GM12864 (cell line): ENCODE measurements around the gene NUP107.

ENCODE experiments used
- DNase-seq: peaks from one replicate; pipeline ENCODE4 v3.0.0-alpha.2; 2011; ENCODE audit warnings: low read depth
- H3K4me3 ChIP-seq: 2 replicates; pipeline ENCODE4 v1.5.1; 2011; ENCODE audit warnings: mild to moderate bottlenecking, low read depth, low read length, control low read depth
- TF ChIP-seq, protein P1 (sequence below): IDR thresholded peaks from 2 replicates; pipeline ENCODE4 v1.5.1; 2011; ENCODE audit warnings: low read depth, mild to moderate bottlenecking, moderate library complexity, low read length, control low read depth, inconsistent platforms; ENCODE audit errors: missing control alignments

The NUP107 gene

DNA sequence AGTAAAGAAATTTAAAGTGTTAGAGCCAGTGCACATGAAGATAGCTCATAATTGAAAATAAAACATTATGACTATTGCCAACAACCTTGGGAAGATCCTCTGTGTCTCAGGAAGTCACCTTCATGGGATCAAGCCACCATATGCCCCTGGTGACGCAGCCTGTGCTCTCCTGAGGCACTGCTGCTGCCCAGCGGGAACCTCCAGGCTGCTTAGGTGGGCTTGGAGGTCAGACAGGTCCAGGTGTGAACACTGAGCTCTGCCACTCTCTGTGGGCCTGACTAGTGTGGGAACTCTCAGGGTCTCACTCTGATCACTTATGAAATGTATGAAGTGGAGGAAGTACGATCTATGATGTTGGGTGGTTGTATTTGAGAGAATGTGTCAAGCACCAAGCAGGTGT lies 75.9 kb downstream of the NUP107 start:
- DNase-seq: no peak
- TF ChIP-seq, protein P1, sequence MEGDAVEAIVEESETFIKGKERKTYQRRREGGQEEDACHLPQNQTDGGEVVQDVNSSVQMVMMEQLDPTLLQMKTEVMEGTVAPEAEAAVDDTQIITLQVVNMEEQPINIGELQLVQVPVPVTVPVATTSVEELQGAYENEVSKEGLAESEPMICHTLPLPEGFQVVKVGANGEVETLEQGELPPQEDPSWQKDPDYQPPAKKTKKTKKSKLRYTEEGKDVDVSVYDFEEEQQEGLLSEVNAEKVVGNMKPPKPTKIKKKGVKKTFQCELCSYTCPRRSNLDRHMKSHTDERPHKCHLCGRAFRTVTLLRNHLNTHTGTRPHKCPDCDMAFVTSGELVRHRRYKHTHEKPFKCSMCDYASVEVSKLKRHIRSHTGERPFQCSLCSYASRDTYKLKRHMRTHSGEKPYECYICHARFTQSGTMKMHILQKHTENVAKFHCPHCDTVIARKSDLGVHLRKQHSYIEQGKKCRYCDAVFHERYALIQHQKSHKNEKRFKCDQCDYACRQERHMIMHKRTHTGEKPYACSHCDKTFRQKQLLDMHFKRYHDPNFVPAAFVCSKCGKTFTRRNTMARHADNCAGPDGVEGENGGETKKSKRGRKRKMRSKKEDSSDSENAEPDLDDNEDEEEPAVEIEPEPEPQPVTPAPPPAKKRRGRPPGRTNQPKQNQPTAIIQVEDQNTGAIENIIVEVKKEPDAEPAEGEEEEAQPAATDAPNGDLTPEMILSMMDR: no peak
- no peak overlapping the region for H3K4me3 ChIP-seq

DNA sequence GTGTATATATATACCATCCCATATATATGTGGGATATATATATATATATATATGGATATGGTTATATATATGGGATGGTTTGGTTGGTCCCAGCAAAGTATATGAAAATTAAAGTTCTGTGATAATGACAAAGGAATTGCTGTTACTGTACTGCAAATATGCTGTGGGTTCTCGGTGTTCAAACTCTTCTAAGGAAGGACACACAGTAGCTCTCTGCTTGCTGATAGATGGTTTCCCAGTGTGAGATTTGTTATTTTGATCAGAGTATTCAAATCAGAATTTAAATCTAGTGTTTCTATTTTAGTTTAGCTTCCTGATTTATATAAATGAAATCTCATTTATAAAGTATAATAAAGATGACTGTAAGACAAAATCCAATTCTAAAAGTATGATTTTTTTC lies 78.9 kb downstream of the NUP107 start:
- TF ChIP-seq, protein P1: no peak
- DNase-seq: no peak
- H3K4me3 ChIP-seq: no peak overlapping the region

DNA sequence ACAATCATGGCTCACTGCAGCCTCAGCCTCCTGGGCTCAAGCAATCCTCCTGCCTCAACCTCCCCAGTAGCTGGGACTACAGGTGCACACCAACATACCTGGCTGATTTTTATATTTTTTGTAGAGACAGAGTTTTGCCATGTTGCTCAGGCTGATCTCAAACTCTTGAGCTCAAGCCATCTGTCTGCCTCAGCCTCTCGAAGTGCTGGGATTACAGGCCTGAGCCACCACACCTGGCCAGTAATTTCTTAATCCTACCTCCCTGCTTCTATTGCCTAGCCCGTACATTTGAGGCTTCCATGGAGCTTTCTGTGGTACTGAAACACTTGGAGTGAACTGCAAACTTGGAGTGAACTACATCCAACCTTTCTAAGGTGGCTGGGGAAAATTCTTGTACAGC lies 79.9 kb downstream of the NUP107 start:
- TF ChIP-seq, protein P1: no peak
- no peak for DNase-seq
- no peak overlapping the region for H3K4me3 ChIP-seq

DNA sequence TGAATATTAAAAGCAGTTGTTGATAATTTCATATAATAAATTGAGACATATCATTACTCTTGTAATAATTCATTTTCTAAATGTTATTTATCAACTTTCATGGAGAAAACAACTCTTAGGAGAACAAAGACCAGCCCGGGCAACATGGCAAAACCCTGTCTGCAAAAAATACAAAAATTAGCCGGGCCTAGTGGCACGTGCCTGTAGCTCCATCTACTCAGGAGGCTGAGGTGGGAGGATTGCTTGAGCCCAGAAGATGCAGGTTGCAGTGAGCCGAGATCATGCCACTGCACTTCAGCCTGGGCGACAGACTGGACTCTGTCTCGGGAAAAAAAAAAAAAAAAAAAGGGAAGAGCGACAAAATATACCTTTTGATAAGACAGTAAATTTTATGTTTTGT lies 80.4 kb downstream of the NUP107 start:
- TF ChIP-seq, protein P1: no peak
- H3K4me3 ChIP-seq: no peak overlapping the region
- no peak for DNase-seq

GRCh38 chr12:68768431-68768939 lies 81.7 kb downstream of the NUP107 start:
- H3K4me3 ChIP-seq: no peak overlapping the region
- TF ChIP-seq, protein P1: no peak
- no peak for DNase-seq

DNA sequence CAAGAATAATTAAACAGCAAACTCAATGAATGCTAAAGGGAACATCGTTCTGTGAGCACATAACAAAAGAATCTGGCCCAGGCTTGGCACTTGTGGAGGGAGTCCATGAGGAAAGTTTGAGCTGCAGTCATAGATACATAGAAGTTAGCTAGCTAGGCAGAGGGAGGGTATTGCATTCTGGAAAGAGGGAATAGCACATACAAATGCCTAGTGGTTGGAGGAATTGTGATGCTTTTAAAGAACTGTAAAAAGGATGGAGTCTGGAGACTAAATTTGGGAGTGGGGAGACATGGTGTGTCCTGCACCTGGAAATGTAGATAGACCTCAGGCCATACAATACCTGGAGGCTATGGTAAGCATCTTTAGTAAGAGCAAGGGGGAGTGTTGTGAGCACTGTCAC lies 83.2 kb downstream of the NUP107 start:
- no peak for DNase-seq
- no peak overlapping the region for H3K4me3 ChIP-seq
- TF ChIP-seq, protein P1: no peak

DNA sequence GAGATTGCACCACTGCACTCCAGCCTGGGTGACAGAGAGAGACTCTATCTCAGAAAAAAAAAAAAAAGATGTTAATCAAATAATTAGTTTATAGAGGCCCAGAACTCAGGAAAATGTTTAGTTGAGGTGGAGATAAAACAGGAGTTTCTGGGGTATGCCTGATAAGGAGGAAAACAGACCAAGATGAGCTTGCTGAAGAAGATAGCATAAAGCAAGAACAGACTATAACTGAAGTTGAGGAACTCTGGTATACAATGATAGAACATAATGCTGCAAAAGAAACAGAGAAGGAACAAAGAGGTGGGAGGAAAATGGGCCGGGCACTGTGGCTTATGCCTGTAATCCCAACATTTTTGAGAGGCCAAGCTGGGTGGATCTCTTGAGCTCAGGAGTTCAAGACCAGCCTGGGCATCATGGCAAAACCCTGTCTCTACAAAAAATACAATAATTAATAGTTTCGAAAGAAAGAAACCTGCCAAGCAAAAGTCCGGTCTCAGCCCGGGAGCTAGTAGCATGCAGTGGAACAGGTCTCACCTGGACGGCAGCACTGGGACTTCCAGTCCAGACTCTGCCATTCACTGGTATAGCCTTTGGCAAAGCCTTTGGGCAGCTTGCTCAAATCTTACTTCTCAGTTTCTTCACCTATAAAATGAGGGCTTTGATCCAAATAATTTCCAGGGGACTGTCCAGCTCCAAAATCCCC lies 84.6 kb downstream of the NUP107 start:
- no peak for DNase-seq
- TF ChIP-seq, protein P1: no peak
- no peak overlapping the region for H3K4me3 ChIP-seq
